Stimulated activated CD4-positive, alpha-beta T cell treated with anti-CD3 and anti-CD28 coated beads, Interleukin-4, amount 100 ng/mL, for 24 hours (primary cell): Measurements from ENCODE around the gene CNDP2.

Experiments
- DNase-seq: peaks from one replicate; pipeline ENCODE4 v3.0.0-alpha.2; 2020

CNDP2 gene

GRCh38 chr18:74495581-74496507 is at the start of gene CNDP2:
Gene CNDP2 (plus strand): TSS chr18:74496363. CDS start chr18:74499974, 3,611 bp downstream.
- peak; percentile 100 for DNase-seq

- DNase-seq, result no peak
These were observed 49.3 kb upstream of the CNDP2 start for GRCh38 chr18:74446631-74447403.

- DNase-seq, result no peak
These were observed 48.6 kb upstream of the CNDP2 start for GRCh38 chr18:74447404-74448152.

GRCh38 chr18:74450626-74451025 is 45.5 kb upstream of the CNDP2 start:
- no peak for DNase-seq

GRCh38 chr18:74451148-74451547 is 45.0 kb upstream of the CNDP2 start:
- DNase-seq, result no peak

GRCh38 chr18:74453016-74453566 is 43.1 kb upstream of the CNDP2 start:
- DNase-seq, result no peak

- DNase-seq, result no peak
These were observed 42.4 kb upstream of the CNDP2 start for GRCh38 chr18:74453642-74454198.

GRCh38 chr18:74454279-74454751 is 41.8 kb upstream of the CNDP2 start:
- DNase-seq, result no peak

- no peak for DNase-seq
These were observed 40.8 kb upstream of the CNDP2 start for GRCh38 chr18:74455386-74455785.

GRCh38 chr18:74456017-74456348 is 40.2 kb upstream of the CNDP2 start:
- DNase-seq, result no peak

- no peak for DNase-seq
These were observed 39.7 kb upstream of the CNDP2 start for GRCh38 chr18:74456349-74457042.

- no peak for DNase-seq
These were observed 39.0 kb upstream of the CNDP2 start, which contains the start of gene DIPK1C for GRCh38 chr18:74457043-74457724. Gene DIPK1C (minus strand): TSS chr18:74457308. CDS start chr18:74457259, 49 bp downstream.

- no peak for DNase-seq
These were observed 38.3 kb upstream of the CNDP2 start for GRCh38 chr18:74457725-74458421.

GRCh38 chr18:74459889-74460288 is 36.3 kb upstream of the CNDP2 start:
- DNase-seq, result no peak

- no peak for DNase-seq
These were observed 35.3 kb upstream of the CNDP2 start for GRCh38 chr18:74460825-74461224.

GRCh38 chr18:74463254-74463653 is 32.9 kb upstream of the CNDP2 start:
- no peak for DNase-seq

GRCh38 chr18:74463983-74464382 is 32.2 kb upstream of the CNDP2 start:
- no peak for DNase-seq

GRCh38 chr18:74465775-74466174 is 30.4 kb upstream of the CNDP2 start:
- DNase-seq, result no peak

- DNase-seq, result no peak
These were observed 27.6 kb upstream of the CNDP2 start for GRCh38 chr18:74468547-74469061.

- no peak for DNase-seq
These were observed 23.9 kb upstream of the CNDP2 start for GRCh38 chr18:74472312-74472711.
